HepG2 (cell line): ENCODE measurements around the gene CNPY4. TPM values are rescaled to one million over a fixed set of nuclear protein-coding genes. Genes with fewer than 3 reads are reported as not detected.

Experiments used
- ARID4A ChIP-seq: sonication (generic); formaldehyde crosslinking; IDR thresholded peaks from 2 replicates; pipeline ENCODE4 v1.5.0; 2020; ENCODE audit warnings: mild to moderate bottlenecking, missing genetic modification reagents, borderline replicate concordance
- ARNT2 ChIP-seq: sonication (generic); formaldehyde crosslinking; IDR thresholded peaks from 2 replicates; pipeline ENCODE4 v1.8.0; 2022; ENCODE audit warnings: mild to moderate bottlenecking, low read depth, missing genetic modification reagents, moderate library complexity
- ASH2L ChIP-seq: fragments of 300-600, 200-600 bp; sonication (generic); IDR thresholded peaks from 2 replicates; pipeline ENCODE4 v1.7.0; 2017; ENCODE audit warnings: low read depth, mild to moderate bottlenecking, moderate library complexity, mixed read lengths, low read length; ENCODE audit not compliant: insufficient read length
- ATAD3A ChIP-seq: sonication (generic); formaldehyde crosslinking; IDR thresholded peaks from 2 replicates; pipeline ENCODE4 v1.4.0; 2020; ENCODE audit warnings: missing genetic modification reagents
- MTA1 ChIP-seq: sonication (generic); formaldehyde crosslinking; IDR thresholded peaks from 2 replicates; pipeline ENCODE4 v1.4.0; 2020; ENCODE audit warnings: missing genetic modification reagents, mild to moderate bottlenecking, borderline replicate concordance
- TFDP2 ChIP-seq: sonication (generic); formaldehyde crosslinking; IDR thresholded peaks from 2 replicates; pipeline ENCODE4 v1.4.0; 2020; ENCODE audit warnings: missing genetic modification reagents
- ZBTB10 ChIP-seq: sonication (generic); formaldehyde crosslinking; IDR thresholded peaks from 2 replicates; pipeline ENCODE4 v1.4.0; 2020; ENCODE audit warnings: missing genetic modification reagents, borderline replicate concordance
- ZBTB46 ChIP-seq: sonication (generic); formaldehyde crosslinking; IDR thresholded peaks from 2 replicates; pipeline ENCODE4 v1.4.0; 2020; ENCODE audit warnings: mild to moderate bottlenecking, missing genetic modification reagents, borderline replicate concordance
- ZBTB7B ChIP-seq: sonication (generic); formaldehyde crosslinking; IDR thresholded peaks from 2 replicates; pipeline ENCODE4 v1.4.0; 2020; ENCODE audit warnings: missing genetic modification reagents
- ZFP1 ChIP-seq: IDR thresholded peaks from 2 replicates; pipeline ENCODE4 v1.6.1; 2016
- ZFYVE20 ChIP-seq: sonication (generic); formaldehyde crosslinking; IDR thresholded peaks from 2 replicates; pipeline ENCODE4 v1.8.0; 2023; ENCODE audit warnings: low read depth, mild to moderate bottlenecking, moderate library complexity, missing genetic modification reagents, borderline replicate concordance
- ZNF430 ChIP-seq: sonication (generic); formaldehyde crosslinking; IDR thresholded peaks from 2 replicates; pipeline ENCODE4 v1.9.0; 2021; ENCODE audit warnings: mild to moderate bottlenecking, missing genetic modification reagents
- ZNF761 ChIP-seq: sonication (generic); formaldehyde crosslinking; conservative IDR thresholded peaks from 2 replicates; pipeline ENCODE4 v1.4.0; 2020; ENCODE audit warnings: mild to moderate bottlenecking, missing genetic modification reagents
- polyA plus RNA-seq, 8 experiments: library from polyadenylated mRNA; depleted of rRNA in 3 of 8; stranded (reverse) in 7 of 8; unstranded in 1 of 8; fragments of >200 nt; fragmentation: Illumina TruSeq in 4 of 8; extraction: Trizol in 4 of 8; gene quantifications; 2 replicates each; pipeline versions ENCODE4 v1.2.1 to v1.2.3, GENCODE V29; 2011 to 2016; ENCODE audit warnings: low read depth in 4 of 8, missing spikeins in 1 of 8, mixed read lengths in 1 of 8; ENCODE audit not compliant: insufficient read depth in 1 of 8
- total RNA-seq, 5 experiments: library from RNA; depleted of rRNA; stranded (reverse); fragments of >200 nt; fragmentation: Illumina TruSeq; extraction: Trizol; gene quantifications; 2 replicates each; pipeline ENCODE4 v1.2.3, GENCODE V29; 2016; ENCODE audit warnings: low read depth in 1 of 5
- TF ChIP-seq, protein P1 (sequence below): IDR thresholded peaks from 2 replicates; pipeline ENCODE4 v1.6.1; 2018; ENCODE audit warnings: missing genetic modification reagents, mild to moderate bottlenecking, missing compliant biosample characterization

The CNPY4 gene
- total and polyA plus RNA-seq, 2 of the 13 experiments (the other 11 are each of a cell fraction or from before 2014, with no cell fraction given) = 6.2 to 12.7 TPM

GRCh38 chr7:100126931-100127865 lies 7.8 kb downstream of the CNPY4 start, which contains the start of gene MBLAC1 (continued):
- peak; percentile 58 for TF ChIP-seq ARID4A (CRISPR knock-in tag)
- TF ChIP-seq ZNF430 (CRISPR knock-in tag) = peak; percentile 13
- TF ChIP-seq ZNF761 (CRISPR knock-in tag) = 0 out of 2 replicates have a peak, but pooled peaks have one; percentile 34
- no peak; the same call in 1 of the 2 replicates for TF ChIP-seq ZBTB7B (CRISPR knock-in tag)
- TF ChIP-seq ZBTB46 (CRISPR knock-in tag) = no peak
- no peak for TF ChIP-seq ZFP1 (CRISPR knock-in tag)
- TF ChIP-seq, protein P1, sequence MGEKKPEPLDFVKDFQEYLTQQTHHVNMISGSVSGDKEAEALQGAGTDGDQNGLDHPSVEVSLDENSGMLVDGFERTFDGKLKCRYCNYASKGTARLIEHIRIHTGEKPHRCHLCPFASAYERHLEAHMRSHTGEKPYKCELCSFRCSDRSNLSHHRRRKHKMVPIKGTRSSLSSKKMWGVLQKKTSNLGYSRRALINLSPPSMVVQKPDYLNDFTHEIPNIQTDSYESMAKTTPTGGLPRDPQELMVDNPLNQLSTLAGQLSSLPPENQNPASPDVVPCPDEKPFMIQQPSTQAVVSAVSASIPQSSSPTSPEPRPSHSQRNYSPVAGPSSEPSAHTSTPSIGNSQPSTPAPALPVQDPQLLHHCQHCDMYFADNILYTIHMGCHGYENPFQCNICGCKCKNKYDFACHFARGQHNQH (CRISPR knock-in tag) = no peak; the same call in 1 of the 2 replicates
- 0 out of 2 replicates have a peak, but pooled peaks have one; percentile 49 for TF ChIP-seq ZBTB10 (CRISPR knock-in tag)
- peak; percentile 52 for TF ChIP-seq ASH2L
- TF ChIP-seq ATAD3A (CRISPR knock-in tag) = no peak
- TF ChIP-seq MTA1 = no peak
- TF ChIP-seq TFDP2 (CRISPR knock-in tag) = no peak
- TF ChIP-seq ARNT2 (CRISPR knock-in tag) = 0 out of 2 replicates have a peak, but pooled peaks have one; percentile 27
- TF ChIP-seq ZFYVE20 (CRISPR knock-in tag) = no peak
